ENCODE results near the gene HNF1A. TPM values are rescaled to one million over a fixed set of nuclear protein-coding genes. Genes with fewer than 3 reads are reported as not detected.

Gene HNF1A
- total RNA-seq, 2 donors from 2014 or later = not detected

DNA sequence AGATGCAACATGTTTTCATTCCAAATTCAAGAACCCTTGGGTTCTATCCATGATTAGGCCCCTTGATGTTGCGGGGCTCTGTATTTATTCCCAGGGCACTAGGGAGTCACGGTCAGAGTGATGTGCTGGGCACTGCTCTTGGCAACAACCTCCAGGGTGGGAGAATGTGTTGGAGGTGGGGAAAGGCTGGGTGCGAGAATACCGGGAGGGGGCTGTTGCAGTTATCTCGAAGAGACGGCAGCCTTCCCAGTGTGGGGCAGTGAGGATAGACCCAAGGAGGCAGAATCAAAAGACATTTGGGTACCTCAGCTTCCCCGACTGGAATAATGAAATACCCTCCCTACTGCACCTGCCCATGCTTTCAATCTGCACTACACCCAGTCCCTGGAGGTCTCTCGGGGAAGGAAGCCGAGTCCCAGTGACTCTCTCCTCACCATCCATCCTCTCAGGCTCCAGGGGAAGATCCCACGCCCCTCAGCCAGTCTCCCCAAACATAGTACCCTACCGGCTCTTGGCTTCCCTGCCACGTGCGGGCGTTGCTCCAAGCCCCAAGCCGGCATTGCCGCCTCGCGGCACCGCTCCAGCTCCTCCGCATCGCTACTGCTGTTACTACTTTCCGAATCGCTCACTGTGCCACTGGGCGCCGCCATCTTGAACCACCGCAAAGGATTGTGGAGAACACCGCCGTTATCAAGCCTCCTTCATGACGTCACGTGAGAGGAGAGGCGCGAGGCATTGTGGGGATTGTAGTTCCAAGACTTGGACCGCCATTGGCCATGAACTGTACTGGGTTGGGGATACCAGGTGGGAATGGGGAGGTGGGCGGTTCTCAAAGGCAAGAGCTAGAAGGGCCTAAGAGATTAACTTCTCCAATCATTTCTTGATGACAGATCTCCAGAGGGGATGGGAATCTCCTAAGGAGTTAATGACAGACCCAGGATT lies 37.8 kb downstream of the HNF1A start, which contains the start of gene C12orf43:
TSS of gene C12orf43 (minus strand) at position 663 of the 942 bp plus-strand sequence. CDS start at position 650, 13 bp downstream.
- Mint-ChIP-seq H3K27ac (peak within 1 kb of the TSS; percentile 86 to 97), H3K9me3 (no peaks in the 10 kb centered on the region), H3K4me3 (peak within 1 kb of the TSS; percentile 97), H3K27me3 (no peaks in the 10 kb centered on the region), H3K4me1 (ENCODE audit: low read depth in 2 of 2) (peaks cover 19 to 21% of the 10 kb centered on the region in 2 donors), H3K36me3 (peaks cover 8% of the 10 kb centered on the region)
- ATAC-seq (peak; percentile 98 to 100), DNase-seq (ENCODE audit: low spot score) (peak; percentile 94)

DNA sequence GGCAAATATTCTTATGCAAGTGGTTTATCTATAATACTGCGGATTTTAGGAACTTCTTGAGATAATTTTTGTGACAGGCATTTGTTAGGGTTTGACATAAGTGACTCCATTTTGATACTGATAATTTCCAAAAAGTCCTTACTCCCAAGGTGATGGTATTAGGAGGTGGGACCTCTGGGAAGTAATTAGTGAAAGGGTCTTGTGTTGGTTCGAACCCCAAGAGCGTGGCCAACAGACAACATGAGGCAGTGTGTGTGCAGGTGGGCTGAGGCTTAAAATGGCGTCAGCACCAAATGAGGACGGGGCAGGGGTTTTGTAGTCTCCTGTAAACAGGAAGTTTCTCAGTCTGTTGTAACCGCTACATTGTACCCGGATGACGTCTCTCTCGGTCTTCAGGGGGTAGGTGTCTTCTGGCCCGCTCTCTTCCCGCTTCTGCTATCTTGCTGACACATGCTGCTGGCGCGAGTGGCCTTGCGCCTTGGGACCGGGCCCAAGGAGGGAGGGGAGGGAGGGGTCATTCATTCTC lies 39.7 kb downstream of the HNF1A start:
- ATAC-seq = no peak
- Mint-ChIP-seq H3K36me3 (peaks cover 5% of the 10 kb centered on the region), H3K27me3 (no peaks in the 10 kb centered on the region), H3K4me1 (ENCODE audit: low read depth in 2 of 2) (peaks cover 17 to 19% of the 10 kb centered on the region in 2 donors), H3K4me3 (no peak overlapping the region), H3K9me3 (no peaks in the 10 kb centered on the region), H3K27ac (peak overlapping the region in 1 of 2 donors; percentile 16)
- no peak for DNase-seq (ENCODE audit: low spot score)

DNA sequence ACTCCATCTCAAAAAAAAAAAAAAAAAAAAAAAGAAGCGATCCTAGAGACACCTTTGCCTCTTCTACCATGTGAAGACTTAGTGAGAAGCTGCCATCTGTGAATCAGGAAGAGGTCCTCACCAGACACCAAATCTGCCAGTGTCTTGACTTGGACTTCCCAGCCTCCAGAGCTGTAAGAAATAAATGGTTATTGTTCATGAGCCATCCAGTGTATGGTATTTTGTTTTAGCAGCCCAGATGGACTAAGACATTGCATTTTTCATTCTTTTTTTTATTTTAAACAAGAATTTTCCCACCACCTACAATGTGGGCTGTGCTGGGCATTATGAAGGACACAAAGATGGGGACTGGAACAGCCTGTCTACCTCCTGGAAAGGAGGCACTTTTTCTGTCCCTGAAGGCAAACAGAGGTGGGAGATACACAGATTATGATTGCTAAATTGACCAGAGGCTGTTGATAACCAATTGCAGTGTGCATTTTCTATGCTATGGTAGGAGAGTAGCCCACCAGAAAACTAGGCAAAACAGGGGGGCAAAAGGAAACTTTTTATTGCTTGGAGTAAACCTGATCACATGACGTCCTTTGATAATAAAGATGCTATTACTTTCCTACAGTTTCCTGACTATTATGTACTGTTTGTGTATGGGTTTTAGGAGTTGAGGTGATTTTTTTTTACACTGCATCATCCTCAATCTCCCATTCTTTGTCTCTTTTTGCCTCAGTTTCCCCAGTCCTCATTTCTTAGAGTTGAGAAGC lies 40.7 kb downstream of the HNF1A start:
- Mint-ChIP-seq H3K27me3 (no peaks in the 10 kb centered on the region), H3K4me3 (no peak overlapping the region)
- DNase-seq (ENCODE audit: low spot score) = no peak

DNA sequence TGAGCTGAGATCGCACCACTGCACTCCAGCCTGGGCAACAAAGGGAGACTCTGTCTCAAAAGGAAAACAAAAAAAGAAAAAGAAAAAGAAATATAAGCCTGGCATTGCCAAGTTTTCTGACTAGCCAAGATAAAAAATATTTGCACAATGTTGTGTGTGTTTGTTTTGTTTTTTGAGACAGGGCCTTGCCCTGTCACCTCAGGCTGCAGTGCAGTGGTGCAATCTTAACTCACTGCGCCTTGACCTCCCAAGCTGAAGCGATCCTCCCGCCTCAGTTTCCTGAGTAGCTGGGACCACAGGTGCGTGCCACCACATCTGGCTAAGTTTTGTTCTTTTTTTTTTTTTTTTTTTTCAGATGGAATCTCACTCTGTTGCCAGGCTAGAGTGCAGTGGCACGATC lies 43.4 kb downstream of the HNF1A start:
- no peak overlapping the region for H3K27ac Mint-ChIP-seq
- DNase-seq (ENCODE audit: low spot score) = no peak
- H3K4me1 Mint-ChIP-seq (ENCODE audit: low read depth in 2 of 2) = peaks cover 5 to 8% of the 10 kb centered on the region in 2 donors
- H3K27me3 Mint-ChIP-seq = no peaks in the 10 kb centered on the region
- H3K9me3 Mint-ChIP-seq = no peaks in the 10 kb centered on the region
- peaks cover 14% of the 10 kb centered on the region for H3K36me3 Mint-ChIP-seq
- ATAC-seq = no peak
- H3K4me3 Mint-ChIP-seq = no peak overlapping the region

More for the DNA sequence above, 40.7 kb downstream of the HNF1A start:
- peaks cover 17 to 19% of the 10 kb centered on the region in 2 donors for H3K4me1 Mint-ChIP-seq (ENCODE audit: low read depth in 2 of 2)
- H3K27ac Mint-ChIP-seq = no peak overlapping the region
- ATAC-seq = no peak
- peaks cover 8% of the 10 kb centered on the region for H3K36me3 Mint-ChIP-seq
- no peaks in the 10 kb centered on the region for H3K9me3 Mint-ChIP-seq

DNA sequence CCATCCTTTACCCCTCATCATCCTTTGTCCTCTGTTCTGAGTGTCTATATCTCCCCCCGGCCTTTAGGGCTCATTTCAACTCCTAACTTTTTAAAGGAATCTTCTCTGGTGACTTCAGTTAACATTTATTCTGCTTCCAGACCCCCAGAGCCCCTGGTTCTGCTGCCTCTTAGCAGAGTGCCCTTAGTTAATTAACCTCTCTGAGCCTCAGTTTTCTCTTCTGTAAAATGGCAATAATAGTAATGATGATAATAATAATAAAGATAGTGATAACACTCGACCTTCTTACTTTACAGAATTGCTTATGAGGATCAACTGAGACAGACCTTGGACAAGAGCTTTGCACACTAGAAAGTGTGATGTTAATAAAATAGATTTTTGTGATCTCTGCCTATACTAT lies 44.4 kb downstream of the HNF1A start:
- H3K36me3 Mint-ChIP-seq = peaks cover 14% of the 10 kb centered on the region
- DNase-seq (ENCODE audit: low spot score) = no peak
- ATAC-seq = no peak

DNA sequence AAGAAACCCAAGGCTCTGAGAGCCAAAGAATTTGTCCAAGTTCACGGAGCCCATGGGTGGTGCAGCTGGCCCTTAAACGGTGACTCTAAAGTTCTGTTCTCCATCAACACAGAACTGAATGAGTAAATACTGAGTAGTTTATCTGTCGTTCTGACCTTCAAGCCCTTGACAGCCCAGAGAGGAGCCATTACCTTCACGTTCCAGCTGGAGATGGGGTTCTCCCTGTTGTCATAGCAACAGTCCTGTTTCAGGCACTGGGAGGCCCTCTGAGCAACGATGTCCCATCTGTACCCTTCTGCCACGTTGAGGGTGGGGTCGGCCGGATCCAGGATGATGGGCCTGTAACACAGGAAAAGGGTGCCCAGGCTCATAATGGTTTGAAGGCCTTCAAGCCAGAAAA lies 45.5 kb downstream of the HNF1A start:
- H3K9me3 Mint-ChIP-seq = no peaks in the 10 kb centered on the region
- no peak overlapping the region for H3K27ac Mint-ChIP-seq
- no peaks in the 10 kb centered on the region for H3K27me3 Mint-ChIP-seq
- no peak for ATAC-seq
- no peak overlapping the region for H3K4me3 Mint-ChIP-seq
- peaks cover 19% of the 10 kb centered on the region for H3K36me3 Mint-ChIP-seq
- no peak for DNase-seq (ENCODE audit: low spot score)
- peaks cover 15 to 21% of the 10 kb centered on the region in 2 donors for H3K4me1 Mint-ChIP-seq (ENCODE audit: low read depth in 2 of 2)

More for the DNA sequence above, 44.4 kb downstream of the HNF1A start:
- H3K9me3 Mint-ChIP-seq = no peaks in the 10 kb centered on the region
- peaks cover 5 to 12% of the 10 kb centered on the region in 2 donors for H3K4me1 Mint-ChIP-seq (ENCODE audit: low read depth in 2 of 2)
- H3K27me3 Mint-ChIP-seq = no peaks in the 10 kb centered on the region
- peak overlapping the region; percentile 14 to 72 for H3K27ac Mint-ChIP-seq
- no peak overlapping the region for H3K4me3 Mint-ChIP-seq

DNA sequence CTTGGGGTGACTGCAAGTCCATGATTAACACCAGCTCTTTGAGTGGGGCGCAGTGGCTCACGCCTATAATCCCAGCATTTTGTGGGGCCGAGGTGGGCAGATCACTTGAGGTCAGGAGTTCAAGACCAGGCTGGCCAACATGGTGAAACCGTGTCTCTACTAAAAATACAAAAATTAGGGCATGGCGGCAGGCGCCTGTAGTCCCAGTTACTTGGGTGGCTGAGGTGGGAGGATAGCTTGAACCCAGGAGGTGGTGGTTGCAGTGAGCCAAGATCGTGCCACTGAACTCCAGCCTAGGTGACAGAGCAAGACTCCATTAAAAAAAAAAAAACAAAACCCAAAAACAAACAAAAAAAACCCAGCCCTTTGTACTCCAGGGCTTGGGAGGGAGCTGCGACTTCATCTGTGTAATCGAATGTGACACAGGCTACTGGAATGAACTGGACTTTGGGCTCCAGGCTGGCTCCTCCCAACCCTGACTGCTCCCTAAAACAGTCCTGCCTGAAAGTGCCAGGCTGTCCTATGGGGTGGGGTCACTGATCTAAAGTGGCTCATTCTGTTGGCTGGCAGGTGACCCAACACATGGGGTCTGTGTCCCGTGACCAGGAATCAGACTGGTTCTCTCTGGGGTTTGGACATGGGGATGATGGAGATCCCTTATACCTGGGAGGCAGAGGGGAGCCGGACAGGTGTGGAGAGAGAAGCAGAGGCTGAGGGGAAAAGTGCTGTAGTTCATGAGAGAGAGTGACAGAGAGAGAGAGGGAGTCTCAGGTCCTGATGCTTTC lies 47.3 kb downstream of the HNF1A start:
- H3K4me3 Mint-ChIP-seq = no peak overlapping the region

DNA sequence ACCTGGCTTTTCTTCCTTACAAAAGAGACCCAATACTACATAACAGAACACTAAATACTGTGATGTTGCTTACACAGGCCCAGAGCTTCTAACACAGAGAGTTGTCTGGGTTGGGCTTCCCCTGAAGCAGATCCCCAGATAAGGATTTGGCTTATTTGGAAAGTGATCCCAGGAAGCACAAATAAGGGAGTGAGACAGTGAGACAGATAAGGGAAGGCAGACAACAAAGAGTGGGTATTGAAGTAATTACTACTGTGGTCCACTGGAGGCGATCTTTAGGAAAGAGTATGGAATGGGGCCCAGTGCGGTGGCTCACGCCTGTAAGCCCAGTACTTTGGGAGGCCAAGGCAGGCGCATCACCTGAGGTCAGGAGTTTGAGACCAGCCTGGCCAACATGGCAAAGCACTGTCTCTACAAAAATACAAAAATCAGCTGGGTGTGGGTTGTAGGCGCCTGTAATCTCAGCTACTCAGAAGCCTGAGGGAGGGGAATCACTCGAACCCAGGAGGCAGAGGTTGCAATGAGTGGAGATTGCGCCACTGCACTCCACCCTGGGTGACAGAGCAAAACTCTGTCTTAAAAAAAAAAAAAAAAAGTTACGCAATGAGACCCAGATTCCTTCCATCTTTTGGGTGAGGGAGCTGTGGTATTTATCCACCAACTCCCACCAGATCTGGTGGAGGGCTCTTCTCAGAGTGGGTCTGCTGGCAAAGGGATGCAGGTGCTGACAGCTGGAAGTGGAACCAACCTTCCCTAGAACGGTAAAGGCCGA lies 48.1 kb downstream of the HNF1A start:
- Mint-ChIP-seq H3K4me1 (ENCODE audit: low read depth in 2 of 2) (peaks cover 21% of the 10 kb centered on the region in 2 donors), H3K36me3 (peaks cover 30% of the 10 kb centered on the region), H3K9me3 (no peaks in the 10 kb centered on the region), H3K27ac (peak overlapping the region; percentile 75 to 76), H3K27me3 (no peaks in the 10 kb centered on the region), H3K4me3 (no peak overlapping the region)
- DNase-seq (ENCODE audit: low spot score) (no peak), ATAC-seq (peak; percentile 41 to 70)

More for the DNA sequence above, 47.3 kb downstream of the HNF1A start:
- no peaks in the 10 kb centered on the region for H3K27me3 Mint-ChIP-seq
- DNase-seq (ENCODE audit: low spot score) = no peak
- peak overlapping the region; percentile 75 to 76 for H3K27ac Mint-ChIP-seq
- no peaks in the 10 kb centered on the region for H3K9me3 Mint-ChIP-seq
- peaks cover 15 to 21% of the 10 kb centered on the region in 2 donors for H3K4me1 Mint-ChIP-seq (ENCODE audit: low read depth in 2 of 2)
- peak in 1 of 2 donors; percentile 20 for ATAC-seq
- H3K36me3 Mint-ChIP-seq = peaks cover 22% of the 10 kb centered on the region

DNA sequence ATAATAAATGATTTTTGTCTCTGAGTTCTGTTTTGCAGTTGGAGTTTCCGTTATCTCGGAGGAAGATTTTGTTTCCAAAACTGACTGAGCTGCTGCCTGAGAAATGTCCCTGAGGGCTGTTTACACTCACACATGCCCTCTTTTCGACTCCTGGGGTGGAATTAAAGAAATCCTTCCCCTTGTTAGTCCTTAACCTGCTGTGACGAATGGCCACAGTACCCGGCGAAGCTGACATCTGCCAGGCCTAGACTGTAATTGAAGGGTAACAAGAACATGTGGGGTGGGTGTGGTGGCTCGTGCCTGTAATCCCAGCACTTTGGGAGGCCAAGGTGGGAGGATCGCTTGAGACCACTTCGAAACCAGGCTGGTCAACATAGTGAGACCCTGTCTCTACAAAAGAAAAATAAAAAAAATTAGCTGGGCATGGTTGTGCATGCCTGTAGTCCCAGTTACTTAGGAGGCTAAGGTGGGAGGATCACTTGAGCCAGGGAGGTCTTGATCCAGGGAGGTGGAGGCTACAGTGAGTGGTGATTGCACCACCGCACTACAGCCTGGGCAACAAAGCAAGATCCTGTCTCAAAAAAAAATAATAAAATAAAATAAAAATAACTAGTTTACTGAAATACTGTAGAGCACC lies 52.4 kb downstream of the HNF1A start:
- Mint-ChIP-seq H3K4me3 (no peak overlapping the region), H3K27ac (peak overlapping the region; percentile 72 to 75), H3K4me1 (ENCODE audit: low read depth in 2 of 2) (peaks cover 49 to 56% of the 10 kb centered on the region in 2 donors), H3K9me3 (no peaks in the 10 kb centered on the region), H3K36me3 (peaks cover 22% of the 10 kb centered on the region), H3K27me3 (no peaks in the 10 kb centered on the region)
- ATAC-seq (no peak), DNase-seq (ENCODE audit: low spot score) (no peak)

DNA sequence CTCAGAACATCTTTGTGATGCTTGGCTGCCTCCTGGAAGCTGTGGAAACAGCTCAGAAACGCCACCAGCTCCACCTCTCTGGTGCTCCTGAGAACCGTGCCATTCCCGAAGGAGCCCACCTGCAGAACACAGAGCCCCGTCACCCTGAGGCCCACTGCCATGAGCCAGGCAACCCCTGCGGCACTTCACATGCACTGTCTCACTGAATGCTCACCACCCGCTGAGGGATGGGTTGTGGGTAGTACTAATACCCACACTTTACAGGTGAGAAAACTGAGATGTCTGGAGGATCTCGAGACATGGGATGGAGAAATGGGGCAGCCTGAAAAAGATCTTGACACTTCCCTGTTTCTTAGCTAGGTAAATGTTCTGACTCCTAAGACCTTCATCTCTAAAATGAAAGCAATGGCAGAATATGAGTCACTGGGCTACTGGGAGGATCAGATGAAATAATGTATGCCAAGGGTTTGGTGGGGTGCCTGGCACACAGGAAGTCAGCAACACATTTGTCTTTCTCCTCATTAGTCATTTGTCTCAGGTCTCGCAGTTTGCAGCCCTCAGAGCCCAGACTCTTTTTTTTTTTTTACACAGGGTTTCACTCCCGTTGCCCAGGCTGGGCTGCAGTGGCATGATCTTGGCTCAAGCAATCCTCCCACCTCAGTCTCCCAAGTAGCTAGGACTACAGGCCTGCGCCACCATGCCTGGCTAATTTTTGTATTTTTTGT lies 55.4 kb downstream of the HNF1A start:
- peak overlapping the region; percentile 89 to 91 for H3K27ac Mint-ChIP-seq
- H3K4me3 Mint-ChIP-seq = peak overlapping the region; percentile 76
- H3K9me3 Mint-ChIP-seq = no peaks in the 10 kb centered on the region
- no peaks in the 10 kb centered on the region for H3K27me3 Mint-ChIP-seq
- DNase-seq (ENCODE audit: low spot score) (peak; percentile 76), ATAC-seq (peak; percentile 84 to 90)
- H3K4me1 Mint-ChIP-seq (ENCODE audit: low read depth in 2 of 2) = peaks cover 46 to 56% of the 10 kb centered on the region in 2 donors
- peaks cover 11% of the 10 kb centered on the region for H3K36me3 Mint-ChIP-seq

DNA sequence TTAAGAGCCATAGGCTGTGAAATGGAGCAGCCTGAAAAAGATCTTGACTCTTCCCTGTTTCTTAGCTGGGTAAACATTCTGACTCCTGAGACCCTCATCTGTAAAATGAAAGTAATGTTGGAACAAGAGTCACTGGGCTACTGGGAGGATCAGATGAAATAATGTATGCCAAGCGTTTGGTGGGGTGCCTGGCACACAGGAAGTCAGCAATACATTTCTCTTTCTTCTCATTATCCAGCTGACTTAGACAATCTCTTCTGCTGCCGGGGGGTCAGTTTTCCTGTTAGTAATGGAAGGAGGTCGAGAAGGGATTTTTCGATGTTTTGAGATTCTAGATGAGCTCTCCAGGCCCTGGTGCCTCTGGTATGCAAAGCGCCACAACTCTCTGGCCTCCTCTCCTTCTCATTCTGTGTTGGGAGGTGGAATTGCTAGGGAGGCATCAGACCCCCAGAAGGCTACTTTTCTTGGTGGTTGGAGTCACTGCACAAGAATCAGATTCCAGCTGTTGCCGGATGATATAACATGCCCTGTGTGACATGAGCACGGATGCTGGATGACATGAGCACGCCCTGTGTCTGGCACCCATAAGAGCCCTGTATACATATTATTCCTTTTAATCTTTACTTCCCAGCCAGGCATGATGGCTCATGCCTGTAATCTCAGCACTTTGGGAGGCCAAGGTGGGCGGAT lies 56.4 kb downstream of the HNF1A start:
- no peak for ATAC-seq
- Mint-ChIP-seq H3K27ac (peak overlapping the region; percentile 89 to 91), H3K36me3 (peaks cover 11% of the 10 kb centered on the region), H3K4me3 (peak overlapping the region; percentile 76), H3K9me3 (no peaks in the 10 kb centered on the region), H3K27me3 (no peaks in the 10 kb centered on the region), H3K4me1 (ENCODE audit: low read depth in 2 of 2) (peaks cover 53 to 66% of the 10 kb centered on the region in 2 donors)
- DNase-seq (ENCODE audit: low spot score) = no peak

Data from natural killer cell treated with Interleukin-12 subunit alpha and Interleukin-12 subunit beta and Interleukin-15 and Interleukin-18, amount 100 ng/mL, for 72 hours (primary cell).